ENCODE data around the gene MSI2.

The MSI2 gene

GRCh38 chr17:57654040-57654775 is 397.9 kb downstream of the MSI2 start:
- no peak for DNase-seq (ENCODE audit: low read depth, low spot score)

- no peak for DNase-seq (ENCODE audit: low read depth, low spot score)
Measured at GRCh38 chr17:57655553-57655952, 399.2 kb downstream of the MSI2 start.

- DNase-seq (ENCODE audit: low read depth, low spot score): no peak
Measured at GRCh38 chr17:57657211-57657610, 400.9 kb downstream of the MSI2 start.

GRCh38 chr17:57662041-57662440 is 405.7 kb downstream of the MSI2 start:
- DNase-seq (ENCODE audit: low read depth, low spot score): no peak

GRCh38 chr17:57662644-57663308 is 406.5 kb downstream of the MSI2 start:
- DNase-seq (ENCODE audit: low read depth, low spot score): peak; percentile 81

- no peak for DNase-seq (ENCODE audit: low read depth, low spot score)
Measured at GRCh38 chr17:57663326-57664070, 407.2 kb downstream of the MSI2 start.

- DNase-seq (ENCODE audit: low read depth, low spot score): no peak
Measured at GRCh38 chr17:57665128-57665527, 408.8 kb downstream of the MSI2 start.

GRCh38 chr17:57665696-57666095 is 409.4 kb downstream of the MSI2 start:
- no peak for DNase-seq (ENCODE audit: low read depth, low spot score)

- DNase-seq (ENCODE audit: low read depth, low spot score): no peak
Measured at GRCh38 chr17:57666201-57666870, 410.0 kb downstream of the MSI2 start.

GRCh38 chr17:57666946-57667345 is 410.6 kb downstream of the MSI2 start:
- no peak for DNase-seq (ENCODE audit: low read depth, low spot score)

GRCh38 chr17:57667461-57667923 is 411.2 kb downstream of the MSI2 start:
- DNase-seq (ENCODE audit: low read depth, low spot score): no peak

GRCh38 chr17:57668332-57668731 is 412.0 kb downstream of the MSI2 start:
- no peak for DNase-seq (ENCODE audit: low read depth, low spot score)

GRCh38 chr17:57669671-57670529 is 413.6 kb downstream of the MSI2 start:
- no peak for DNase-seq (ENCODE audit: low read depth, low spot score)

- no peak for DNase-seq (ENCODE audit: low read depth, low spot score)
Measured at GRCh38 chr17:57670769-57671569, 414.6 kb downstream of the MSI2 start.

- DNase-seq (ENCODE audit: low read depth, low spot score): no peak
Measured at GRCh38 chr17:57671667-57672632, 415.6 kb downstream of the MSI2 start.

GRCh38 chr17:57672971-57673370 is 416.6 kb downstream of the MSI2 start:
- DNase-seq (ENCODE audit: low read depth, low spot score): no peak

GRCh38 chr17:57674894-57675293 is 418.6 kb downstream of the MSI2 start:
- DNase-seq (ENCODE audit: low read depth, low spot score): no peak

- no peak for DNase-seq (ENCODE audit: low read depth, low spot score)
Measured at GRCh38 chr17:57675427-57676387, 419.4 kb downstream of the MSI2 start.
